GM19372 (cell line): Measurements from ENCODE around the gene NFATC2.

Source experiments
- ATAC-seq: cut with Tn5 transposase; IDR thresholded peaks from one replicate; pipeline ENCODE4 v1.9.1; 2021; ENCODE audit warnings: mild to moderate bottlenecking, low read depth, moderate library complexity; ENCODE audit not compliant: unreplicated experiment

The NFATC2 gene

DNA sequence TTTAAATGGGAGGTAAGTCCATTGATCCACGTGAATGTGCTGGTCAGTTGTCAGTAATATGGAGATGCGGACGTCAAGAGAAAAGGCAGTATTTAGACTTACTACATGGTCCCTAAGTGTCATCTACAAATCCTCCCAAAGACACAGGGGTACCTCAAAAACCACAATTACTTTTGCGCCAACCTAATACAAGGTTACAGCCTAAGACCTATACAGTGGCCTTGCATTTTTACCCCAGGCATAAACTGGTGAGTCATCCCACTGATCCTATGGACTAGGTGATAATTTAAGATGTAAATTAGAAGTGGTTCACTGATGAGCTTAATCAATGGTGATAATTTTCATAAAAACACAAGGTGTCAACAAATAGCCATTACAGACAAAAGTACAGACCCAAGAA, 141.0 kb downstream of the NFATC2 start:
- ATAC-seq: no peak

DNA sequence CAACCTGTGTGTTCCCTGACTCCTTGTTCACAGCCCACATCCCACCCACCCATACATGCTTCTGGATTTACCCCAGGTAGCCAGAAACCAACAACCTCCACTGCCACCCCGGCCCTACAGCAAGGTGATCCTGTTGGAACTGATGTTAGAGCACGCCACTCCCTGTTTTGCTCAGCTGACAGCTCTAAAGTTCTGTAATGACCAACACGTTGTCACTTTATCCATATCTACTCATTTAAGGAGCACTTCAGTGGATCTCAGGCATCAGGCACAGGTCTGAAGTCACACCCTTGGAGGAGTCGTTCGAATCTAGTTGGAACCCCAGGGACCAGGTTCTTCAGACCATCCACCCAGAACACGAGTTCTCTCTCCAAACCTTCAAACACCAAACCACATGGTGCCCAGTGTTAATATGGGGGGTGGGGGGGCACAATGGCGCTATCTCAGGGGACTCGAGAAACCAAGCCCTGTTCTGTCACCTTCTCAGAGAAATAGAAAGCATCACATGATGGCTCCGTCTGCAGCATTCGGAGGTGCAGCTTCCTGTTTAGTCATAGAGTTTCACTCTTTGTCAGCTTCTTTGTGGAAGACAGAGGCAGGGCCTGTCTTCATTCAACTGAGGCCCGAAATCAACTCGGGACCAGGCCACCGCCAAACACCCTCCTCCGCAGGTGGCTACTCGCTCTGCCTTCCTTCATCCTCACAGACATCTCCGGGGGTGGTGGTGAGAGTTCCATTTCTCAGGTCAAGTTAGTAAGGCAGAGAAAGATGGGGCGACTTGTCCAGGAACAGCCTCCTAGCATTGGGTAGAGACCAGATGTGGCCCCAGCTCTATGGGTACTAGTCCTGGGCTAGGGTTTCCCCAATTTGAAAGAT, 142.2 kb downstream of the NFATC2 start:
- ATAC-seq: peak; percentile 63

- ATAC-seq: no peak
Observed at GRCh38 chr20:51399006-51399890, 143.3 kb downstream of the NFATC2 start.

DNA sequence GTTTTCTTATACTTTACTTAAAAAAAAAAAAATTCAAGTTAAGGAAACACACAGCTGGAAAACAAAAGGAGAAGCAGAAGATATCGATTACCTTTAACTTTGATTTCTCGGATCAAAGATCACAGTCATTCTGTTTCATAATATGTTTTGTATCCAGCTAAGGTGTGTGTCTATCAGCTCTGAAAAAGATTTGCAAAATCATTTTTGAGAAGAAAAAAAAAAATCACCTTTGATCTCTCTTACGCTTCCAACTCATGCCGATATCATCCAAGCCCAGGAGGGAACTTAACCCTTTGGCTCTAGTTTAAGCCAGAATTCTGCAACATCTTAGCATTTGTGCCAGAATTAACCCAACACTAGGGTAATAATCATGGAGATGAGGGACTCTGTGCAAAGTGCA, 144.0 kb downstream of the NFATC2 start:
- no peak for ATAC-seq

DNA sequence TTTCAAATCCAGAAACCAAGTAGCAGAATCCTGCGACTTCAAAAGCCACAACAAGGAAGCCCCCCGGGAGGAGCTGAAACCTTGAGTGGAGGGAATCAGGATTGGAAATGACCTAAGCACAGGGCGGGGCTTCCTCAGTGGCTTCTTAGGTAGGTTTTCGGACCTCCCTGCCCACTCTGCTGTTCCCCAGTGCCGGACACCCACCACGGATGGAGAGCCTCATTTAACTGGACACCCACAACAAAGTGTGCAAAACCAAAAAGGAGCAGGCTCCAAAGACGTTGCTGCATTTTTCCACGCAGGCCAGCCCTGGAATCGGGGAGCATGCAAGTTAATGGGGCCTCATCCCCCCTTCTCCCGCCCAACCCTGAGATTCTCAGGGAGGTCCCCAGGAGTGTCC, 144.4 kb downstream of the NFATC2 start:
- no peak for ATAC-seq

DNA sequence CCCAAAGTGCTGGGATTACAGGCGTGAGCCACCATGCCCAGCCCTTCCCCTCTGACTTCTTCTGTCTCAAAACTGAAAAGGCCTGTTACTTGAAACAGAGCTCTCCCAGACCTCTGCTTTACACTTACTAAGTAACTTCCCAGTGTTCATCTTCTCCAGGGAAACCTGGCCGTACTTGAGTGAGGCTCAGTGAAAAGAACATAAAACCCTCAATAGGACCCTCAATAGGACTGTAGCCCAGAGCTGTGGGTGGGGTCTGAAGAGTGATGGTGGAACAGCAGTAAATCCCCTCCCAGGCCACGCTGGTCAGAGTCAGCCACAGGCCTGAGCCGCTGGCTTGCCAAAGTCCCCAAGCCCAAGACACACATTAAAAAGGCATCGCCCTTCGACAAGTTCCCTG, 145.4 kb downstream of the NFATC2 start:
- ATAC-seq: no peak

DNA sequence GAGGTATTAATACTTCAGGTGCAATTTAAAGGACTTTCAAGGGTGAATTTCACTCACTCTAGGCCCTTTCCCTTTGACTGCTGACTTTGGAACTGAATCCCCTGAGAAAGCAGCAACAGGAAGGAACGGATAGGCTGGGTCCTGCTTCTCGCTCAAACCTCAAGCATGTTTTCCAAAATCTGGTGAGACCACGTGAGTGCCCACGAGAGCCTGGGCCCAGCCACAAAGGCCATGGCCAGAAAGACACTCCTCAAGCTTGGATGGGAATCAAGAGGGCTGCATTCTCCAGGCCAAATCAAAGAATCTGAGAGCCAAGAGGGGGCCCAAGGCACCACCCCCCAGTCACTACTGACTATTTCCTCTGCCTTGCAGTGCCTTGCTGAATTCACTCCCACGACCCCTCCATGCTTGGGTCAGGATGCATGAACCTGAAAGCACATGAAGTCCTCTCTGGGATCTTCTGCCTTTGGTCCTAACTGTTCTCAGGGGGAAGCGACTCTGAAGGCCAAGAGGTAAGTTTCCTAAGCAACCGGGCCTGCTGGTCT, 146.1 kb downstream of the NFATC2 start:
- no peak for ATAC-seq

DNA sequence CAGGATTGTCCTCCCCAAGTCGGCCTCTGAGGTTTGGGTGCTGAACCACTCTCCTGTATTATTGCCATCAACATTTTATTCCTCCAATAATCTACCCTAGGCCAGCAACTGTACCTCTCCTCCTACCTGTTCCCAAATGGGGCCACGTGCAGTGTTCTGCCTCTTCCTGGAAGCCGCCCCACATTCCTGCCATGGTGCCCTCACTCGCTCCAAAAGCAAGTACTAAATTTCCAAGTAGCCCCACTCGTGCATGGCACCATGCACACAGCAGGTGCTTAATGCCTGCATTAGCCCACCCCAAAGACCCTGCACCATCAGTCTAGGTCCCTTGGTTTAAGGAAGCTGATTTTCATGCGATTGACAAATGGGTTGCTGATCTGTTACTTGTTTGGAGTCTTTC, 147.8 kb downstream of the NFATC2 start:
- no peak for ATAC-seq

DNA sequence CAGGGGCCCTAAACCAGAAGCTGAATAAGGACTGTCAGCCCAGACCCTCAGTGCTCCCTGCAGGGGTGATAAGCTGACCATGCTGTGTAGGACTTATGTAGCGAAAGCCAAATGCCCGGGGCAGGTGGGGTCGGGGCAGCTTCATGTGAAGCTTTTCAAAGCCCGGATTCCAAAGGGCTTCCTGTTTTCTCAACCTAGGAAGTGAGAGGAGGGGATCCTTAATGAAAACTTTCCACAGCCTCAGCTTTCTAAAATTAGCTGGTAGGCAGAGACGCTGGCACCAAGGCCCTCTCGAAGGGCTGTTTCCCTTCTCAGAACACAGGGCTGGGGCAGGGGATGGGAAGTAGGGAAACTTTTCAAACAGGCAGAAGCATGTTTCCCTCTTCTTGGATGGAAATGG, 148.9 kb downstream of the NFATC2 start:
- no peak for ATAC-seq

DNA sequence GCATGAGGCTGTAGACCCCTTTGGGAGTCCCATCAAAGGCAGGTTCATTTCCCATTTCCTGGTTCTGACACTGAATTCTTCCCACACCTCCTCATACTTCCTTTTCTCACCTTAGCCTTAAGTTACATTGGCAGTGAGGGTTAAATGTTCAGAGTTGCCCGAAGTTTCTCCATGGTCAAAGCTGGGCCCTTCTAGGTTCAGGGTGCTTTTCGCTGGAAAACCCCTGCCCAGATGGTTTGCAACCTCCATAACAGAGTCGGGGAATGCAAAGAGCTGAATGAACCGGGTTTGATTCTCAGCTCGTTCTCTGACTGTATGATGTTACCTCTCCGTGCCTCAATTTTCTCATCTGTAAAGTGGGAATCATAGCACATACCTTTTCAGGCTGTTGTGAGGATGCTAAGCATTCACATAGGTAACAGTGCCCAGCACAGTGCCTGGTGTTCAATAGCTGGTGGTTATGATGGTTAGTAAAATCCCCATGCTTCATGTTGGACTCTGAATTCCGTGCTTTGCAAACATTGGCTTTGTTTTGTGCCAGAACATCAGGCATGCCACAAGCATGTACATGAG, 149.8 kb downstream of the NFATC2 start:
- ATAC-seq: no peak

- ATAC-seq: no peak
Observed at GRCh38 chr20:51391926-51392325, 150.6 kb downstream of the NFATC2 start.

GRCh38 chr20:51389543-51390264, 152.8 kb downstream of the NFATC2 start:
- ATAC-seq: no peak

GRCh38 chr20:51388756-51389542, 153.6 kb downstream of the NFATC2 start:
- ATAC-seq: no peak

- no peak for ATAC-seq
Observed at GRCh38 chr20:51388227-51388626, 154.3 kb downstream of the NFATC2 start.

DNA sequence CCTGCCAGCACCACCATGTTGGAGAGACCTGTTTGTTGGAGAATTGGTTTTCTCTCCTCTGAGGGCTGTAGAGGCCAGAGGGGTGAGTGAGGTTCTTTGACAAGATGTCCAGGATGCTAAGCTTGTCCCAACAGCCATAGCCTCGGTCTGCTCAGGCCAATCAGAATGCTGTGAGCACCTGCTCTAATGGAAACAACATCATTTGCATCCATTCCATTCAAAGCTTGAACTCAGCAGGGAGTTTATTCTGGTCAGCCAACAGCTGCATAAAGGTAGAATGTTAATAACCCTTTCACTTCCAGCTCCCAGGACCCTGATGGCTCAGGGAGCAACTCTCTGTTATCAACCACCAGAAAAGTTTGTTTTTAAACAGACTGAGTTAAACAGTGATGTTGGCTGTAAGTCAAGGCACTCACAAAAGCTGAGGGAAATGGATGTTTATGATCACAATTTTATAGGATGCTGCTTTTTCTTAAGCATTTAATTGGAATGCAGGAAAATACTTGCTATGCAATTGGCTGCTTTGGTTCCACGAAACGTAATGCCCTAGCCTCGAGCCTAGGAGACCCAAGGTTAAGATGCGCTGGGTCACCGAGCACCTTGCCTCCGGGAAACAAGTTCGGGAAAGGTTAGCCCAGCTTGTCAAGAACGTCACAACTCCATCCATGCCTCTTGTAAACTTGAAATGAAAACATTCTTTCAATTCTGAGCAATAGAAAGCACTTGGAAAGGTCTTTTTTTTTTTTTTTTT, 155.2 kb downstream of the NFATC2 start:
- no peak for ATAC-seq

DNA sequence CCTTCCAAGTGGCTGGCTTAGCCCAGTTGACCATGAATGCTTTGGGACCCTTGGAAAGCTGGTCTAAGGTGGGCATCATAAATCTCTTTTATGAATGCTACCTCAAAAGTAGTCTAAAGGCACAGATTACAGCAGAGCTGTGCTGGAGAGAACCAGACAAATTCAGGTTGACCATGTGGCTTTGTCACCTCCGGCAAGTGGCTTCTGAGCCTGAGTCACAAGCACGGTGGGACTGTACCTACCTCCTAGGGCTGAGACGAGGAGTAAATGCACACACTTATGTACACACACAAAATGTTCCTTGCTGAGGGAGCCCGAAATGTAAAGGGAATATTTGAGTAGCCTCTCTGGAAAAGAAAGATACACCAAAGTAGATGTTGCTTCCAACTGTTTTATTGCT, 155.9 kb downstream of the NFATC2 start:
- no peak for ATAC-seq

DNA sequence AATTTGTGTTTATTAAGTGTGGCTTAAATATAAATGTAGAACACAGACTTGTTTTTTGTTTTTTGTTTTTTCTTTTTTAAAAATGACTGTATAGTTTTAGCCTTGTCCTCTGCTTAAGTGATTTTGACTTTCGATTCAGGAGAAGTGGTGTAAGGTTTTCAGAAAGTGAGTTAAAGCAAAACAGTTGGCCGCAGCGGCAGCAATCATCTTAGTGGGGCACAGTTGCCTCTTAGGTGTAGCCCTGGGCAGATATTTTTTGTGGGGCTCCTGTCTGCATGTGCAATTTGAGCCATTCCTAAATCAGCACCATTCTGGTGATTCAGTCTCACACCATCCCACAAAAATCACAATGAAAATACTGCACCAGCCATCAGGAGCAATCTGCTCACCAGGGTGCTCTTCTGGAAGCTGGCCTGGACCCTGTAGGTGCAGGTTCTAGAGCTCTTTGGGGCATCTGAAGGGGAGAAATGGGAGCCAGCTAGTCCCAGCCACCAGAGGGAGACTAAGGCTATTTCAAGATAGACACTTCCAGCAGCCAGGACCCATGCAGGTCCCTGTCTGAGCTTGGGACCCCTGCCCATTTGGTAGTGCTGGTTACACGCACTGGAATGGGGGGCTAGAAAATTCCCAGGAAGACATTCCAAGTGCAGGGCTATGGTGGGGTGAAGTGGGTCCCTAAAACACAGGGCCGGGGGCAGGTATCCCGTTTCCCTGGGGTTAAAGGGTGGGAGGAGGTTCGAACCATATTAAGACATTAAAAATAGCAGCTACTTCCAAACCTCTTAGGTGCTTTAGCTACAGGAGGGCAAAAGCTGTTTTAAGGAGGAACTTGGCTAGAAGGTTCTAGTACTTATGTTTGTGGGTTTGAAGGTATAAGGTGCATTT, 156.6 kb downstream of the NFATC2 start:
- ATAC-seq: no peak

DNA sequence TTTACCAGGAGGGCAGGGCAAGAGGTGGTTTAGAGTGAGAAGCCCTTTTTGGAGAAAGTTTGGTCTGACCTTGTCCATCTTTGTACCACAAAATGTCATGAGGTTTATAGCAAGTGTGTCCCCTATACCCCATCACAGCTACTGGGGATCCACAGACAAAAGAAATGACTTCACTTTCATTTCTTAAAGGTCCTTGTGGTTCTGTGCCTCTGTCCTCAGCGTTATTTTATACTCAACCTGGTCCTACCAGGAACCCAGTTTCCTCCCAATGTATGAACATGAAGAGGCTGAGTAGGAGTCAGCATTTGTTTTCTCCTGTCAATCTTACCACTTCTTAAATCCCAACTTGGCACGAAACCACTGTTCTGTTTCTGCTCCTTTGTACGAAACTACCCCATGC, 157.6 kb downstream of the NFATC2 start:
- no peak for ATAC-seq
